ENCODE results near the gene PTPRG.

The PTPRG gene

DNA sequence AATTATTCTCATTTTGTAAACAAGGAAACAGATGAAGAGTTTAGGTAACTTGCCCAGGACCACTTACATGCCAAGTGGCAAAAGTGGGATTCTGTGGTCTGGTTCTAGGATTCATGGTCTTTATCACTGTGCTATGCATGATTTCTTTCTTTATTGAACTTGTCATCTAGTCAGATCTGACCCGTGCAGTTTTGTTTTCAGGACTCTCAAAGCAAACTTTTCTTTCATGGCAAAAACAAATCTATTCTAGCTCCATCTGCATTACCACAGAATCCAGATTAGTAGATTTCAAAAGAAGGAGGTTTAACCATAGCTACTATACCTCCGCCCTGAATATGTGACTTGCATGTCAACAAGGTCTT is 404.4 kb downstream of the PTPRG start:
- DNase-seq: no peak
- TF ChIP-seq GATA1 (IDR thresholded peaks at IDR 0.05; ENCODE audit: low read depth, low read length): no peak
- no peak for TF ChIP-seq POLR2A (IDR thresholded peaks at IDR 0.05; ENCODE audit: low read length)

DNA sequence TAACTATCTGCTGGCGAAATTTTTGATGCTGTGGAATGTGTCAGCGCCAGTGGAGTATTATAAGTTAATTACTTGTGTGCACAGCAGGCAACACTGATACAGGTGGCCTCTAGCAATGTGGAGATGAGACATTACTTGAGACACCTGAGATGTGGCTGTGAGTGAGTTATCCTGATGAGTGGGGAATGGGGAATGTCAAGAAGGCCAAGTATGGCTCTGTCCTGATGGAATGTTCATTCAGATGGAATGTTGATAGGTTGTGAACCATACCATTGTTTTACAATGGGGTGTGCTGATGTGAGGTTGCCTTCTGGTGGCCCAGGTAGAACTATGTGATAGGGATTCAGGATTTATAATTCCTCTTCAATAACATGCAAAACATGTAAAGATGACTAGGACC is 404.8 kb downstream of the PTPRG start:
- no peak for DNase-seq
- no peak for TF ChIP-seq POLR2A (IDR thresholded peaks at IDR 0.05; ENCODE audit: low read length)
- no peak for TF ChIP-seq GATA1 (IDR thresholded peaks at IDR 0.05; ENCODE audit: low read depth, low read length)

DNA sequence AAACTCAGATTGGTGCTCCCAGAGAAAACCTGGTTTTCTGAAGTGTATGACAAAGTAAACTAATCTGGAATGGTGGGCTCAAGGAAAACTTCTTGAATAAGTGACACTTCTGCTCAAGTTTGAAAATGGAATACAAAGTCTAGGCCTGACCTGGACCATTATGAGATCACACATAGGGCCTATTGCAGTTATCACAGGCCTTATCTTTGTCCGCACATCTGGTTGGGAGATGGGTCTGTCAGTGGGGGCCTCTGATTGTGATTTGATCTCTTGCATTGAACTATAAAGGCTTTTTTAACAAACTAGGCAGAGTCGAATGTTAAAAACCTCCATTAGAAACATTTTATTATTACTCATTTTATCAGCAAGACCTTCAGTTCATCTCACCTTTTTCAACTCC is 405.6 kb downstream of the PTPRG start:
- TF ChIP-seq GATA1 (IDR thresholded peaks at IDR 0.05; ENCODE audit: low read depth, low read length): no peak
- TF ChIP-seq POLR2A (IDR thresholded peaks at IDR 0.05; ENCODE audit: low read length): no peak
- DNase-seq: no peak

DNA sequence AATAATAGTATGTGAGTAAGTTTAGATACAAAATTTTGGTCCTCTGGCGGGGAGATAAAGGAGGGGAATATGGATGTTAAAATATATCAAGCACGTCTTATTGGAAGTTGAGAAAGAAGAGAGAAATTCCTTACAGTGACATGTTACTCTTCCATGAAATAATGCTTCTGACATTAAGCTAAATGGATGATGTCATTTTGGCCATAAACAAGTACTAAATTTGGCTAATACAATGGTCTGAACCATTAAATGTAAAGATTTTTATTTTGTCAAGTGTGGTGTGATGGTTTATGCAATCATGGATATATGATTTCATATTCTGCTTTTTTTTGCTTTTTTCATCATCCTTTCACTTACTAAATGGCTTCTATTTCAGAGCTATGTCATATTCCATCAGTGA is 406.6 kb downstream of the PTPRG start:
- TF ChIP-seq POLR2A (IDR thresholded peaks at IDR 0.05; ENCODE audit: low read length) (no peak), GATA1 (IDR thresholded peaks at IDR 0.05; ENCODE audit: low read depth, low read length) (no peak)
- DNase-seq: no peak

DNA sequence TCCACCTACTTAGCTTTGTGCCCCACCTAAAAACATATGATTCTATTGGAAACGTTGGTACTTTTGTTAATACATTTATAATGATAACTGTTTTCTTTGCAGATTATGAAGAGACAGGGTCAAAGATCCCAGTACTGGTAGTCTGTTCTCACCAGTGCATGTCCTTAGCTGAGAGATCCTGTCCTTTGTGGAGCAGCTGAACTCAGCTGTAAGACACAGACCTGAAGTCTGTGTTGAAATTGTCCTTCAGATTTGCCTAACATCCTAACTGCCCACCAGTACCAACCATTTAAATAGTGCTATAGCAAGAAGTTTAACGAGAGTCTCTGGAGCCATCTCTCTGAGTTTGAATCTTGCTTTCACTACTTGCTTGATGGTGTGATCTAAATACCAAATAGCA is 413.3 kb downstream of the PTPRG start:
- TF ChIP-seq GATA1 (IDR thresholded peaks at IDR 0.05; ENCODE audit: low read depth, low read length): no peak
- no peak for TF ChIP-seq POLR2A (IDR thresholded peaks at IDR 0.05; ENCODE audit: low read length)
- no peak for DNase-seq

DNA sequence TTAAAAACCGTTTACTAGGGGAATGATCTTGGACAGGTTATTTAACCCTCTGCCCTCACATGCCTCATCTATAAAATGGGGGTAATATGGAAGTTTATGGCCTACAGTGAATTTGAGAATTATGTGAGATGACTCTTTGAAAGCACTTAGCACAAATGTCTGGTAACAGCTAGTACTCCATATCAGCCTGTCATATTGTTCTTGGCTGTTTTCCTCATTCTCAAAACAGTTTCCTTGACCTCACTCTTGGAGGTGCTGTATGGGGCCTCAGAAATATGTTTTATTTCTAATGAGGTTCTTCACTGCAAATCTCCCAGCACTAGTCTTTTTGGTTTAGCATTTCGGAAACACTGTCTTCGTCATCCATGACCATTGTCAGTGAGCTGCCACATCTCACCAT is 413.8 kb downstream of the PTPRG start:
- no peak for DNase-seq
- TF ChIP-seq POLR2A (IDR thresholded peaks at IDR 0.05; ENCODE audit: low read length) (no peak), GATA1 (IDR thresholded peaks at IDR 0.05; ENCODE audit: low read depth, low read length) (no peak)

DNA sequence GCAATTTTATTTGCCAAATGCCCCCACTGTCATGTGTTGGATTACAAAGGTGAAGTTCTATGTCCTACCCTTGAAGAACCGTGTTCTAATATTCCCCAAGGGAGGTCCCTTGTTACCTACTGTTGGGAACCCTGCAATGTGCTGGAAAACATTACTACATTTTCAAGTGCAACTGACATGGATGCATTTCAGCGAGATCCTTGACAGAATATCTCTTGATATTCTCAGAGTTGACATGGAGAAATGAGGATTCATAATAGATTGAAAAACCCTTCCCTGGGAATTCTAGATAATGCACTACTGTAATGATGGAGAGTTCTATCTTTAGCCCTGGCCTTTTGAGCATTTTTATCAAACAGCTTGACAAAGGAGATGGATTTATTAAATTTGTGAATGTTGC is 414.6 kb downstream of the PTPRG start:
- no peak for DNase-seq
- TF ChIP-seq GATA1 (IDR thresholded peaks at IDR 0.05; ENCODE audit: low read depth, low read length): no peak
- no peak for TF ChIP-seq POLR2A (IDR thresholded peaks at IDR 0.05; ENCODE audit: low read length)

DNA sequence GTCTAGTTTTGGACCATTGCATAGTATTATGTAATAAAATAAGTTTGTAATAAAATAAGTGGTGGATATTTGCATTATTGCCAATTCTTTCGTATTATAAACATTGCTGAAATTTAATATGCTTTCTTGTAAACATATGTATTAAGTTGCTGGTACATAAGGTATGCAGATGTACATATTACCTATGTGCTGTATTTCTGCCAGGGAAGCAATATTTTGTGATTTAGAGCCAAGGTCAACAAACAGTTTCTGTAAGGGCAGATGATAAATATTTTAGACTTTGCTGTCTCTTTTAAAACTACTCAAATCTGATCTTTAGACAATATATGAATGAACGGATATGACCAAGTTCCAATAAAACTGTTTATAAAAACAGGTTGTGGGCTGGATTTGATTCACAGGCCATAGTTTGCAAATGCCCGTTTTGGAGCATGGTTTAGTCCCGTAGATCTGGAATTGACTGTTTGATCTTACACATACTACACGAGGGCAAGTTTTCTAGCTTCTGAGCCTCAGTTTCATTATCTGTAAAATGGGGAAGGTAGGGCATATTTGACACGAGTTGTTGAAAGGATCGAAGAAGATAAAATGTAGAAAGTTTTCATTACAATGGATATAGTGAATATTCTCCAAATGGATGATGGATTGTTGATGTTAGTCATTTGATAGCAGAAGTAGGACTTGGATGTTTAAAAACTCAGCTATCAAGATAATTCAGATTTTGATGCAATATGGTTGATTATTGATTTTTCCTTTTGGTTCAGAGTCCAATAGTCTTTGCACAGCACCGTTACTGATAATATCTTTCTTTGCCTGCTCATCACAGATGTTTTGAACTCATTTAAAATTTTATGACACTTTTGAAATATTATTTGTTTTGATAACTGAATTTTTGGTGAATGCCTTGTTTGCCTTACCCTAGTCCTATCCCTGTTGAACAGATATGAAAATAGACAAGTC is 417.4 kb downstream of the PTPRG start:
- DNase-seq: no peak
- TF ChIP-seq POLR2A (IDR thresholded peaks at IDR 0.05; ENCODE audit: low read length) (no peak), GATA1 (IDR thresholded peaks at IDR 0.05; ENCODE audit: low read depth, low read length) (no peak)

DNA sequence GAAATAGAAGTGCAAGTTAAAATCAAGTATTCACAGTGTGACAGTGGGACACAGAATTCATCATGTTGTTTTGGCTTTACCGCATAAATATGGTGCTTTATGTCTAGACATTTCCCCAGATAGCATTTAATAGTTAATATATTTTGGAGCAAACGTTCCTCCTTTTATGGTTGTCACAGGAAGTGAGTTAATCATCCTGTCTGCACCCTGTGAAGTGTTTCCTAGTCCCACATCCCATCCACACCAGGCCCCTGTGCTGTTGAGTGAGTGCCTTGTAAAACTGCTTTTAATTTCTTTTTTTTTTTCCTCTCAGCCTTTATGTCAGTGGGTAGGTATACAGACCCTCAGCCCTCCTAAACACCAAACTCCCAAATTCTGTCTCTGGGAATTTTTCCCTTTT is 418.3 kb downstream of the PTPRG start:
- DNase-seq: no peak
- TF ChIP-seq GATA1 (IDR thresholded peaks at IDR 0.05; ENCODE audit: low read depth, low read length) (no peak), POLR2A (IDR thresholded peaks at IDR 0.05; ENCODE audit: low read length) (no peak)

DNA sequence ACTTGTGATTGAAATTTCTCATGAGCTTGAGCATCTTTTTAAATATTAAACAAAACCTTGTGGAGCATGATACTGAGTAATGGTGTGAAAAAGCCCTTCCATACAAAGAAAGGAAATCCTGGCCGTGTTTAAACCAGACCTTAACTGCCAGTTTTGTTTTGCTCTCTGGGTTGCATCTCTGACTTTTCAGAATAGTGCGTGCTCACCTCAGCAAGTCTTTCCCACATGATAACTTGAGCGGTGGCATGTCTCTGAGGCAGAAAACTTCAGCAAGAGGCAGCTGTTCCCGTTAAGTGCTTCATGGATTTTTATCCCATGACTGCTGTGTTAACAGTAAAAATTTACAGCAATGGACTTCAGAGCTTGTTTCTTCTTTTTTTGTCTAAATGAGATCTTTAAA is 418.7 kb downstream of the PTPRG start:
- TF ChIP-seq GATA1 (IDR thresholded peaks at IDR 0.05; ENCODE audit: low read depth, low read length) (no peak), POLR2A (IDR thresholded peaks at IDR 0.05; ENCODE audit: low read length) (no peak)
- DNase-seq: no peak

DNA sequence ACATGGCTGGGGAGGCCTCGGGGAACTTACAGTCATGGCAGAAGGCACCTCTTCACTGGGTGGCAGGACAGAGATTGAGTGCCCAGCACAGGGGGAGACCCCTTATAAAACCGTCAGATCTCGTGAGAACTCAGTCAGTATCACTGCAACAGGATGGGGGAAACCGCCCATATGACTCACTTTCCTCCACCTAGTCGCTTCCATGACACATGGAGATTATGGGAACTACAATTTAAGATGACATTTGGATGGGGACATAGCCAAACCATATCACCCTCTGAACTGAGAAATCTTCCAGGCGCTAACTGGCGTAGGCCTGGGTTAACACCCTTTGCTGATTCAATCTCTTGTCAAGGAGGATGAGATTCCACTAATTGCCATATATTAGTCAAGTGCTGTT is 419.7 kb downstream of the PTPRG start:
- TF ChIP-seq POLR2A (IDR thresholded peaks at IDR 0.05; ENCODE audit: low read length): no peak
- no peak for DNase-seq

DNA sequence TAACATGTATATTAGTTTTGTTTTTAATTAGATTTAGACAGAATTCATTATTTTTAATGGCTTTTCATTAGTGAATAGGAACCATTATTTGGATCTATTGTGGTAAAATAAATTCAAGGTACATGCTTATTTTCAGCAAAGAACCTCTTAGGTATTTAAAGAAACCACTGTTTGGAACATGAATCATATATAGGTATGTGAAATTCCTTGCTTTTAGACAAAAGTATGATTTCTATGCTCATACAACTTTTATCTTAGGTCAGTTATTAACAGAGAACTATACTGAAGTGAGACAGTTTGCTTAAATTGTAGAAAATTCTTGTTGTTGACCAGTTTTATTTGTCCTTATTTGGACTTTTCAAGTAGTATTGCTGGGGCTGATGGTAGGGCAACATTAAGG is 422.1 kb downstream of the PTPRG start:
- no peak for DNase-seq

DNA sequence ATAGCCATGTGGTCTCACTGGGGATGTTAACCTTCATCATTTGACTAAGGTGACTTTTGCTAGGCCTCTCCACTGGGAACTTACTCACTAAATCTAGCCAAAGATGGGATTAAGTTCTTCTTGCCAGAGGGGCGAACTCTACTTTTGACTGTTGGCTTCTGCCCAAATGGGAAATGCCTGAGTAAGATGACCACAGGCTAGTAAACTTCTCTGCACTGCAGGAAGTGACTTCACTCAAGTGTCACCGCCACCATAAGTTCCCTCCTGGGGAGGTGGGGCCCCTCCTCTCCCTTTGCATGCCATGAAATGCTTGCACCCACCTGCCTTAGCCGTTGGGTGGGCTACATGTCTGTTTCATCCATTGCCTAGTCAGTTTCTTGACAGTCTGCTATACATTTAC is 423.6 kb downstream of the PTPRG start:
- no peak for DNase-seq
- TF ChIP-seq GATA1 (IDR thresholded peaks at IDR 0.05; ENCODE audit: low read depth, low read length): no peak
- no peak for TF ChIP-seq POLR2A (IDR thresholded peaks at IDR 0.05; ENCODE audit: low read length)

More for the DNA sequence above, 422.1 kb downstream of the PTPRG start:
- TF ChIP-seq POLR2A (IDR thresholded peaks at IDR 0.05; ENCODE audit: low read length): no peak
- no peak for TF ChIP-seq GATA1 (IDR thresholded peaks at IDR 0.05; ENCODE audit: low read depth, low read length)

DNA sequence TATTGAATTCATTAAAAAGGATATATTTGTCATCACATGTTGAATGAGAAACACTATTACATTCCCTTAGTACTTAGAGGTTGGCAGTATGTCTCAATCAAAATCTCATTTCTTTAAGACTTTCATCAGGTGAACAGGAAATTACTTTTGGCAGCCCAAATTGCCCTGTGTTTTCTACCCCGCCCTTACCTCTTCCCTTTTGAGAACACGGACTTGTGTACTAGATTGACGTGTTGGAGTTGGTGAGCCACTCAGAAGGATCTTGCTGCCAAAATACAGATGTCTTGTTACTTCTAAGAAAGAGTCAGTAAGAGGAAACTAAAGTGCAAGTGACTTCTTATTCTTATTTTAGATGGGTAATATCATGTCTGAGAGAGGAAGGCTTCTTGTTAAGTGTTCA is 425.1 kb downstream of the PTPRG start:
- DNase-seq: no peak
- no peak for TF ChIP-seq GATA1 (IDR thresholded peaks at IDR 0.05; ENCODE audit: low read depth, low read length)
- TF ChIP-seq POLR2A (IDR thresholded peaks at IDR 0.05; ENCODE audit: low read length): no peak

DNA sequence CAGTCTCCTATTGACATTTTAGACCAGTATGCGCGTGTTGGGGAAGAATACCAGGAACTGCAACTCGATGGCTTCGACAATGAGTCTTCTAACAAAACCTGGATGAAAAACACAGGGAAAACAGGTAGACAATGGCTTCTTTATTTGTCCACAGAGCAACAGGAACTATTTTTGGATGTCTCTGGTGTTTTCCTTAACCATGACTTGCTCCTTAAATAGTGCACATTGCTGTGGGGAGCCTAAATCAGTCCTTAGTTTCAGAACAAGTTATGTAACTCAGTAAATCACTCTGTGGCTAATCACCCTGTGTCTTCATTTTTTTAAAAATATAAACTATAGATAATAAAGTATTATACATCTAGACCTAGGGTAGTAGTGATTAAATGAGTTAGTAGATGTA is 428.3 kb downstream of the PTPRG start:
- TF ChIP-seq POLR2A (IDR thresholded peaks at IDR 0.05; ENCODE audit: low read length) (no peak), GATA1 (IDR thresholded peaks at IDR 0.05; ENCODE audit: low read depth, low read length) (no peak)
- DNase-seq: no peak
